A549 (cell line): ENCODE measurements around the gene RNH1. TPM values are rescaled to one million over a fixed set of nuclear protein-coding genes. Genes with fewer than 3 reads are reported as not detected.

ENCODE experiments used
- ATAC-seq, 2 experiments: fragments of 200-7000 bp in 1 of 2; fragments of >200 bp in 1 of 2; cut with Nextera tagmentation in 1 of 2; cut with Tn5 transposase in 1 of 2; 3 replicates each; pipeline versions ENCODE4 v1.8.0 to v1.9.1; 2018 to 2020; ENCODE audit warnings: mild to moderate bottlenecking in 1 of 2, moderate library complexity in 1 of 2
- CTCF ChIA-PET: fragments of 300-600 bp; sonication (Branson Sonifier 250); formaldehyde crosslinking; extraction: SDS; loops from one replicate; lab custom pipeline; 2021; ENCODE audit warnings: antibody characterized with exemption, inconsistent platforms; lab: Yijun Ruan, JAX
- POLR2A ChIA-PET: fragments of 350-600 bp; formaldehyde crosslinking; extraction: SDS; loops from one replicate; lab custom pipeline; 2021; ENCODE audit warnings: antibody characterized with exemption, inconsistent platforms; lab: Yijun Ruan, JAX
- DNase-seq, 2 experiments: peaks; one replicate each; pipeline versions ENCODE4 v3.0.0 to v3.0.0-alpha.2; 2011 to 2016; ENCODE audit warnings: low read depth in 1 of 2, low spot score in 1 of 2
- FAIRE-seq: peaks from 2 replicates; lab custom pipeline; 2011; peaks lifted over from hg19 to GRCh38; lab: Jason Lieb, UNC
- H3K27ac ChIP-seq, 2 experiments: fragments of >200 bp; sonication (Bioruptor Twin); formaldehyde crosslinking; 3 replicates each; pipeline ENCODE4 v1.5.1; 2016 to 2017
- H3K4me1 ChIP-seq: fragments of >200 bp; sonication (Bioruptor Twin); formaldehyde crosslinking; 3 replicates; pipeline ENCODE4 v1.6.1; 2016
- H3K4me2 ChIP-seq: fragments of >200 bp; sonication (Bioruptor Twin); formaldehyde crosslinking; 3 replicates; pipeline ENCODE4 v1.6.1; 2016
- H3K4me3 ChIP-seq: fragments of >200 bp; sonication (Bioruptor Twin); formaldehyde crosslinking; 3 replicates; pipeline ENCODE4 v1.5.1; 2016
- H3K9me3 ChIP-seq: fragments of >200 bp; sonication (Bioruptor Twin); formaldehyde crosslinking; 3 replicates; pipeline ENCODE4 v1.6.1; 2016
- CBX2 ChIP-seq: fragments of 200-600 bp; sonication (generic); IDR thresholded peaks from 2 replicates; pipeline ENCODE4 v1.6.1; 2016; ENCODE audit warnings: low read depth, mild to moderate bottlenecking, borderline replicate concordance
- CHD2 ChIP-seq: fragments of 150-350 bp; IDR thresholded peaks from 2 replicates; pipeline ENCODE4 v1.6.1; 2014; ENCODE audit warnings: low read length; ENCODE audit not compliant: partially characterized antibody
- CTCF ChIP-seq: fragments of >200 bp; sonication (Bioruptor Twin); formaldehyde crosslinking; IDR thresholded peaks from 3 replicates; pipeline ENCODE4 v1.5.1; 2016
- EHF ChIP-seq: fragments of 250-450 bp; sonication (Bioruptor Pico); IDR thresholded peaks from 2 replicates; pipeline ENCODE4 v1.5.0; 2020; ENCODE audit warnings: mild to moderate bottlenecking
- EHMT2 ChIP-seq: fragments of 200-600 bp; sonication (generic); IDR thresholded peaks from 2 replicates; pipeline ENCODE4 v1.6.1; 2016; ENCODE audit warnings: antibody characterized with exemption, low read depth, mild to moderate bottlenecking, moderate library complexity
- HDAC2 ChIP-seq: fragments of 200-600 bp; sonication (generic); IDR thresholded peaks from 2 replicates; pipeline ENCODE4 v1.6.1; 2016
- HEYL ChIP-seq: fragments of 250-450 bp; sonication (Bioruptor Pico); IDR thresholded peaks from 2 replicates; pipeline ENCODE4 v1.8.0; 2021; ENCODE audit warnings: mild to moderate bottlenecking, moderate library complexity
- HOXA7 ChIP-seq: fragments of 250-450 bp; sonication (Bioruptor Pico); IDR thresholded peaks from 2 replicates; pipeline ENCODE4 v1.5.0; 2020; ENCODE audit warnings: mild to moderate bottlenecking, moderate library complexity
- JUN ChIP-seq, 2 experiments: fragments of >200 bp; sonication (Bioruptor Twin); formaldehyde crosslinking; IDR thresholded peaks; 2 replicates in 1 of 2; 3 replicates in 1 of 2; pipeline ENCODE4 v1.6.1; 2016 to 2017
- JUNB ChIP-seq: fragments of >200 bp; sonication (Bioruptor Twin); formaldehyde crosslinking; IDR thresholded peaks from 2 replicates; pipeline ENCODE4 v1.6.1; 2016
- KDM5A ChIP-seq: fragments of 200-600 bp; sonication (generic); IDR thresholded peaks from 2 replicates; pipeline ENCODE4 v1.6.1; 2016; ENCODE audit warnings: antibody characterized with exemption, mild to moderate bottlenecking
- MAX ChIP-seq: IDR thresholded peaks from 2 replicates; pipeline ENCODE4 v1.6.1; 2012
- MAZ ChIP-seq: fragments of 150-350 bp; IDR thresholded peaks from 2 replicates; pipeline ENCODE4 v1.6.1; 2014; ENCODE audit warnings: antibody characterized with exemption, low read depth, low read length, borderline replicate concordance
- MYC ChIP-seq: IDR thresholded peaks from 2 replicates; pipeline ENCODE4 v1.6.1; 2012; ENCODE audit warnings: mild to moderate bottlenecking, inconsistent platforms, low read length, improper control_type of control experiment, borderline replicate concordance
- NFE2L2 ChIP-seq: fragments of 150-350 bp; conservative IDR thresholded peaks from 2 replicates; pipeline ENCODE4 v1.6.1; 2014; ENCODE audit warnings: low read length
- POLR2A ChIP-seq: IDR thresholded peaks from 2 replicates; pipeline ENCODE4 v1.6.1; 2012; ENCODE audit warnings: mild to moderate bottlenecking, low read length
- POLR2AphosphoS2 ChIP-seq: conservative IDR thresholded peaks from 2 replicates; pipeline ENCODE4 v1.6.1; 2012; ENCODE audit warnings: low read length, improper control_type of control experiment, inconsistent platforms
- RAD21 ChIP-seq, 2 experiments: fragments of >200 bp in 1 of 2; sonication (Bioruptor Twin) in 1 of 2; formaldehyde crosslinking in 1 of 2; IDR thresholded peaks in 1 of 2; conservative IDR thresholded peaks in 1 of 2; 2 replicates in 1 of 2; 3 replicates in 1 of 2; pipeline ENCODE4 v1.6.1; 2012 to 2018; ENCODE audit warnings: inconsistent platforms in 1 of 2
- RCOR1 ChIP-seq: fragments of 150-350 bp; IDR thresholded peaks from 2 replicates; pipeline ENCODE4 v1.6.1; 2014; ENCODE audit warnings: antibody characterized with exemption, low read length, low read depth
- SMC3 ChIP-seq: fragments of >200 bp; sonication (Bioruptor Twin); formaldehyde crosslinking; IDR thresholded peaks from 3 replicates; pipeline ENCODE4 v1.6.1; 2018; ENCODE audit warnings: inconsistent platforms
- SREBF2 ChIP-seq: fragments of 450-650 bp; IDR thresholded peaks from 2 replicates; pipeline ENCODE4 v1.6.1; 2014; ENCODE audit warnings: mild to moderate bottlenecking, moderate library complexity
- TFCP2L1 ChIP-seq: fragments of 250-450 bp; sonication (Bioruptor Pico); IDR thresholded peaks from 2 replicates; pipeline ENCODE4 v1.5.0; 2021; ENCODE audit warnings: mild to moderate bottlenecking
- ZC3H11A ChIP-seq: fragments of 450-650 bp; IDR thresholded peaks from 2 replicates; pipeline ENCODE4 v1.6.1; 2014; ENCODE audit warnings: antibody characterized with exemption, mild to moderate bottlenecking
- ZNF302 ChIP-seq: fragments of 250-450 bp; sonication (Bioruptor Pico); IDR thresholded peaks from 2 replicates; pipeline ENCODE4 v1.9.0; 2021; ENCODE audit warnings: inconsistent platforms, mild to moderate bottlenecking, moderate library complexity
- ZSCAN20 ChIP-seq: fragments of 250-450 bp; sonication (Bioruptor Pico); IDR thresholded peaks from 2 replicates; pipeline ENCODE4 v1.8.0; 2022; ENCODE audit warnings: mild to moderate bottlenecking, moderate library complexity
- WGBS: methylation state at CpG from one replicate; pipeline ENCODE4 v1.1.6; 2017; ENCODE audit errors: missing lambda C conversion rate; 5-methylcytosine and 5-hydroxymethylcytosine counted together
- polyA plus RNA-seq, 4 experiments: library from polyadenylated mRNA; depleted of rRNA in 3 of 4; stranded (reverse); fragments of >200 nt; fragmentation: RNase III in 1 of 4; extraction: RNeasy Plus Mini Kit Qiagen cat#74134 plus additional on column Dnase treatment in 1 of 4; gene quantifications; 2 replicates in 3 of 4; 3 replicates in 1 of 4; pipeline ENCODE4 v1.2.3, GENCODE V29; 2011 to 2017
- TF ChIP-seq, protein P1 (sequence below): fragments of 250-450 bp; sonication (Bioruptor Pico); IDR thresholded peaks from 2 replicates; pipeline ENCODE4 v1.5.0; 2021; ENCODE audit warnings: mild to moderate bottlenecking, moderate library complexity, borderline replicate concordance
- TF ChIP-seq, protein P2 (sequence below): fragments of 150-350 bp; IDR thresholded peaks from 2 replicates; pipeline ENCODE4 v1.6.1; 2014; ENCODE audit warnings: low read depth, mild to moderate bottlenecking, low read length
- TF ChIP-seq, protein P3 (sequence below): fragments of >200 bp; sonication (Bioruptor Twin); formaldehyde crosslinking; IDR thresholded peaks from 3 replicates; pipeline ENCODE4 v1.6.1; 2016
- TF ChIP-seq, protein P4 (sequence below): fragments of 250-450 bp; sonication (Bioruptor Pico); IDR thresholded peaks from 2 replicates; pipeline ENCODE4 v1.5.0; 2020; ENCODE audit warnings: low read depth, mild to moderate bottlenecking, moderate library complexity

Gene RNH1
- polyA plus RNA-seq, 2 of the 4 experiments (the other 2 are of a cell fraction): 85.8 to 135 TPM

GRCh38 chr11:488062-488461 is 19.0 kb downstream of the RNH1 start:
- ATAC-seq: no peak
- no peak overlapping the region for H3K4me3 ChIP-seq
- ChIA-PET POLR2A (no interaction called here), CTCF (no interaction called here)
- TF ChIP-seq RAD21 (conservative IDR thresholded peaks at IDR 0.05 in 1 of 2, IDR thresholded peaks at IDR 0.05 in 1 of 2): no peak
- TF ChIP-seq JUN (IDR thresholded peaks at IDR 0.05): no peak
- TF ChIP-seq HDAC2: no peak
- no peak for TF ChIP-seq RCOR1
- TF ChIP-seq MAZ: no peak
- TF ChIP-seq EHF (CRISPR knock-in tag): no peak
- no peak for TF ChIP-seq MYC
- TF ChIP-seq SREBF2: no peak
- no peak for TF ChIP-seq ZSCAN20 (CRISPR knock-in tag)
- TF ChIP-seq NFE2L2: no peak
- no peak for TF ChIP-seq ZNF302 (CRISPR knock-in tag)
- TF ChIP-seq, protein P1, sequence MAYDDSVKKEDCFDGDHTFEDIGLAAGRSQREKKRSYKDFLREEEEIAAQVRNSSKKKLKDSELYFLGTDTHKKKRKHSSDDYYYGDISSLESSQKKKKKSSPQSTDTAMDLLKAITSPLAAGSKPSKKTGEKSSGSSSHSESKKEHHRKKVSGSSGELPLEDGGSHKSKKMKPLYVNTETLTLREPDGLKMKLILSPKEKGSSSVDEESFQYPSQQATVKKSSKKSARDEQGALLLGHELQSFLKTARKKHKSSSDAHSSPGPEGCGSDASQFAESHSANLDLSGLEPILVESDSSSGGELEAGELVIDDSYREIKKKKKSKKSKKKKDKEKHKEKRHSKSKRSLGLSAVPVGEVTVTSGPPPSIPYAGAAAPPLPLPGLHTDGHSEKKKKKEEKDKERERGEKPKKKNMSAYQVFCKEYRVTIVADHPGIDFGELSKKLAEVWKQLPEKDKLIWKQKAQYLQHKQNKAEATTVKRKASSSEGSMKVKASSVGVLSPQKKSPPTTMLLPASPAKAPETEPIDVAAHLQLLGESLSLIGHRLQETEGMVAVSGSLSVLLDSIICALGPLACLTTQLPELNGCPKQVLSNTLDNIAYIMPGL (CRISPR knock-in tag): no peak
- no peak for TF ChIP-seq CBX2
- TF ChIP-seq KDM5A: no peak
- TF ChIP-seq TFCP2L1 (CRISPR knock-in tag): no peak
- no peak for TF ChIP-seq MAX
- TF ChIP-seq CTCF: no peak
- TF ChIP-seq, protein P2, sequence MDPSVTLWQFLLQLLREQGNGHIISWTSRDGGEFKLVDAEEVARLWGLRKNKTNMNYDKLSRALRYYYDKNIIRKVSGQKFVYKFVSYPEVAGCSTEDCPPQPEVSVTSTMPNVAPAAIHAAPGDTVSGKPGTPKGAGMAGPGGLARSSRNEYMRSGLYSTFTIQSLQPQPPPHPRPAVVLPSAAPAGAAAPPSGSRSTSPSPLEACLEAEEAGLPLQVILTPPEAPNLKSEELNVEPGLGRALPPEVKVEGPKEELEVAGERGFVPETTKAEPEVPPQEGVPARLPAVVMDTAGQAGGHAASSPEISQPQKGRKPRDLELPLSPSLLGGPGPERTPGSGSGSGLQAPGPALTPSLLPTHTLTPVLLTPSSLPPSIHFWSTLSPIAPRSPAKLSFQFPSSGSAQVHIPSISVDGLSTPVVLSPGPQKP: no peak
- TF ChIP-seq POLR2A: no peak
- TF ChIP-seq JUNB: no peak
- no peak overlapping the region for H3K27ac ChIP-seq
- no peak for FAIRE-seq
- H3K9me3 ChIP-seq: no peaks in the 10 kb centered on the region
- no peak overlapping the region for H3K4me2 ChIP-seq
- H3K4me1 ChIP-seq: no peaks in the 10 kb centered on the region
- 98% methylated on average over 7 of the region's 25 CpGs for WGBS
- DNase-seq: no peak

DNA sequence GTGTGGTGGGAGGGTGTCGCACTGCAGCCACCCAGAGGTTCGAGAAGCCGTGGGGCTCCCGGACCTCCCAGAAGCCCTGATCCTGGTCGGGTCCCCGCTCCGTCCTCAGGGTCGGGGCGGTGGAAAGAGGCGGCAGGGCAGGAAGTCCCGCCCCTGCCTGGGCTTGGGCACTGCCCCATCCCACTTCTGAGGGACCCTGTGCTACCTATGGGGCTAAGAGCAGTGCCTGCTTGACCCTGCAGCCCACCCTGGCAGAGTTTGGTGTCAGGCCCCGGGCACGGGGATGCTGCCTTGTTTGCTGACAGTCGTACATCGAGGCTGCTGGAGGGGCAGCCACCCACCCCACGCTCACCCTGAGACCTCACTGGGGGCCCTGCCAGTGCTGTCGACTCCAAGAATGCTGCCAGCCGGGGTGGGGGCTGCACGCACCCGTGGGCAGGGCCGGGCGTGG is 19.4 kb downstream of the RNH1 start:
- no peak for FAIRE-seq
- WGBS: 84% methylated on average over 9 of the region's 22 CpGs
- no peak for TF ChIP-seq EHMT2
- TF ChIP-seq JUN (IDR thresholded peaks at IDR 0.05): no peak
- TF ChIP-seq, protein P1 (CRISPR knock-in tag): no peak
- TF ChIP-seq HOXA7: no peak
- TF ChIP-seq, protein P3, sequence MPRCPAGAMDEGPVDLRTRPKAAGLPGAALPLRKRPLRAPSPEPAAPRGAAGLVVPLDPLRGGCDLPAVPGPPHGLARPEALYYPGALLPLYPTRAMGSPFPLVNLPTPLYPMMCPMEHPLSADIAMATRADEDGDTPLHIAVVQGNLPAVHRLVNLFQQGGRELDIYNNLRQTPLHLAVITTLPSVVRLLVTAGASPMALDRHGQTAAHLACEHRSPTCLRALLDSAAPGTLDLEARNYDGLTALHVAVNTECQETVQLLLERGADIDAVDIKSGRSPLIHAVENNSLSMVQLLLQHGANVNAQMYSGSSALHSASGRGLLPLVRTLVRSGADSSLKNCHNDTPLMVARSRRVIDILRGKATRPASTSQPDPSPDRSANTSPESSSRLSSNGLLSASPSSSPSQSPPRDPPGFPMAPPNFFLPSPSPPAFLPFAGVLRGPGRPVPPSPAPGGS: no peak
- no peak for TF ChIP-seq SMC3
- no peak for TF ChIP-seq HEYL
- no peak for TF ChIP-seq ZC3H11A
- TF ChIP-seq, protein P4, sequence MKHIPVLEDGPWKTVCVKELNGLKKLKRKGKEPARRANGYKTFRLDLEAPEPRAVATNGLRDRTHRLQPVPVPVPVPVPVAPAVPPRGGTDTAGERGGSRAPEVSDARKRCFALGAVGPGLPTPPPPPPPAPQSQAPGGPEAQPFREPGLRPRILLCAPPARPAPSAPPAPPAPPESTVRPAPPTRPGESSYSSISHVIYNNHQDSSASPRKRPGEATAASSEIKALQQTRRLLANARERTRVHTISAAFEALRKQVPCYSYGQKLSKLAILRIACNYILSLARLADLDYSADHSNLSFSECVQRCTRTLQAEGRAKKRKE (CRISPR knock-in tag): no peak
- no peak for TF ChIP-seq CHD2
- no peak for TF ChIP-seq POLR2AphosphoS2
- TF ChIP-seq POLR2A: no peak

More for the DNA sequence above, 19.4 kb downstream of the RNH1 start:
- ATAC-seq (no peak), DNase-seq (no peak)
- no peak overlapping the region for H3K4me3 ChIP-seq
- H3K9me3 ChIP-seq: no peaks in the 10 kb centered on the region
- POLR2A ChIA-PET: no interaction called here
- CTCF ChIA-PET: interaction anchor here (1.2 kb wide), 1 partner anchor 31 kb away, joined by 5 read pairs; no protein-coding TSS in a partner anchor
- H3K4me2 ChIP-seq: no peak overlapping the region
- H3K27ac ChIP-seq: no peak overlapping the region
- no peaks in the 10 kb centered on the region for H3K4me1 ChIP-seq
